Measurements from ENCODE around the gene CLEC17A. TPM values are rescaled to one million over a fixed set of nuclear protein-coding genes. Genes with fewer than 3 reads are reported as not detected.
"Not testable (repeated sequence)": the region's sequence is repeated elsewhere in the genome, so short reads cannot be mapped to it uniquely, and the experiment has no call there.

CLEC17A gene
- total RNA-seq, 1 donor from 2014 or later: not detected

- DNase-seq (ENCODE audit: missing footprints): peak; percentile 95
- intact Hi-C loops (cut with DNase I): loop anchor here (2.0 to 5.0 kb wide), 2 partner anchors 55 to 117 kb away; partner anchors contain the start of gene DNAJB1
- ATAC-seq: peak; percentile 98
Observed at GRCh38 chr19:14571695-14572490, 11.0 kb upstream of the CLEC17A start, which contains the start of gene NDUFB7. Gene NDUFB7, minus strand, starts transcription at chr19:14572066. Its CDS starts 66 bp downstream, at chr19:14572000.

- intact Hi-C loops (cut with DNase I): loop anchor here (2.0 kb wide), 1 partner anchor 313 kb away; no protein-coding TSS in a partner anchor
- ATAC-seq: no peak
Observed at GRCh38 chr19:14575428-14575980, 7.4 kb upstream of the CLEC17A start.

GRCh38 chr19:14576363-14576762, 6.5 kb upstream of the CLEC17A start:
- intact Hi-C loops (cut with DNase I): no loop called here
- DNase-seq (ENCODE audit: missing footprints) (no peak), ATAC-seq (no peak)

More at GRCh38 chr19:14575428-14575980, 7.4 kb upstream of the CLEC17A start:
- no peak for DNase-seq (ENCODE audit: missing footprints)

GRCh38 chr19:14577264-14577663, 5.6 kb upstream of the CLEC17A start:
- no peak for ATAC-seq
- intact Hi-C loops (cut with DNase I): no loop called here
- DNase-seq (ENCODE audit: missing footprints): no peak

- no peak for ATAC-seq
- DNase-seq (ENCODE audit: missing footprints): no peak
- intact Hi-C loops (cut with DNase I): no loop called here
Observed at GRCh38 chr19:14577885-14578427, 4.9 kb upstream of the CLEC17A start.

GRCh38 chr19:14580623-14581237, 2.2 kb upstream of the CLEC17A start:
- DNase-seq (ENCODE audit: missing footprints): no peak
- no peak for ATAC-seq
- intact Hi-C loops (cut with DNase I): no loop called here

- DNase-seq (ENCODE audit: missing footprints); ATAC-seq; intact Hi-C loops (cut with DNase I): not testable (repeated sequence)
Observed at GRCh38 chr19:14584372-14584771, 1.5 kb downstream of the CLEC17A start.

GRCh38 chr19:14585187-14585586, 2.3 kb downstream of the CLEC17A start:
- ATAC-seq; intact Hi-C loops (cut with DNase I); DNase-seq (ENCODE audit: missing footprints): not testable (repeated sequence)

- not testable (repeated sequence) for ATAC-seq
Observed at GRCh38 chr19:14589433-14589832, 6.5 kb downstream of the CLEC17A start.

GRCh38 chr19:14595558-14595957, 12.7 kb downstream of the CLEC17A start:
- ATAC-seq: no peak
- intact Hi-C loops (cut with DNase I): no loop called here
- no peak for DNase-seq (ENCODE audit: missing footprints)

More at GRCh38 chr19:14589433-14589832, 6.5 kb downstream of the CLEC17A start:
- intact Hi-C loops (cut with DNase I); DNase-seq (ENCODE audit: missing footprints): not testable (repeated sequence)

- intact Hi-C loops (cut with DNase I): no loop called here
- no peak for DNase-seq (ENCODE audit: missing footprints)
- ATAC-seq: no peak
Observed at GRCh38 chr19:14599548-14600147, 16.8 kb downstream of the CLEC17A start.

- DNase-seq (ENCODE audit: missing footprints): no peak
- no peak for ATAC-seq
- intact Hi-C loops (cut with DNase I): no loop called here
Observed at GRCh38 chr19:14603990-14604387, 21.1 kb downstream of the CLEC17A start.

GRCh38 chr19:14606627-14607026, 23.7 kb downstream of the CLEC17A start:
- no peak for DNase-seq (ENCODE audit: missing footprints)
- no peak for ATAC-seq
- intact Hi-C loops (cut with DNase I): no loop called here

- no peak for ATAC-seq
- DNase-seq (ENCODE audit: missing footprints): no peak
- intact Hi-C loops (cut with DNase I): no loop called here
Observed at GRCh38 chr19:14611051-14611450, 28.2 kb downstream of the CLEC17A start.

- intact Hi-C loops (cut with DNase I); DNase-seq (ENCODE audit: missing footprints); ATAC-seq: not testable (repeated sequence)
Observed at GRCh38 chr19:14612242-14612641, 29.4 kb downstream of the CLEC17A start.

- intact Hi-C loops (cut with DNase I): no loop called here
- ATAC-seq: no peak
- no peak for DNase-seq (ENCODE audit: missing footprints)
Observed at GRCh38 chr19:14612657-14613056, 29.8 kb downstream of the CLEC17A start.

- intact Hi-C loops (cut with DNase I); DNase-seq (ENCODE audit: missing footprints); ATAC-seq: not testable (repeated sequence)
Observed at GRCh38 chr19:14613399-14614098, 30.7 kb downstream of the CLEC17A start.

- ATAC-seq (no peak), DNase-seq (ENCODE audit: missing footprints) (no peak)
- intact Hi-C loops (cut with DNase I): no loop called here
Observed at GRCh38 chr19:14614099-14614412, 31.2 kb downstream of the CLEC17A start.

All from Right ventricle myocardium inferior (tissue), 1 donor.